H9 (cell line): ENCODE data around the gene TMEM119. TPM values are rescaled to one million over a fixed set of nuclear protein-coding genes. Genes with fewer than 3 reads are reported as not detected.
A peak's percentile ranks its signal among the peaks of the same experiment; 100 is the strongest.

Source experiments
- DNase-seq: peaks from one replicate; pipeline ENCODE4 v3.0.0-alpha.2; 2017
- H2AFZ ChIP-seq: one replicate; pipeline ENCODE4 v1.6.1; 2013; ENCODE audit warnings: mild to moderate bottlenecking, low read length, control low read depth, moderate library complexity
- H2AK5ac ChIP-seq: 2 replicates; pipeline ENCODE4 v1.6.1; 2013; ENCODE audit warnings: low read length, control low read depth, mixed read lengths; ENCODE audit not compliant: insufficient read length
- H2BK120ac ChIP-seq: one replicate; pipeline ENCODE4 v1.6.1; 2013; ENCODE audit warnings: low read depth, mild to moderate bottlenecking, low read length, control low read depth, inconsistent platforms; ENCODE audit not compliant: poor library complexity, severe bottlenecking
- H2BK12ac ChIP-seq: 2 replicates; pipeline ENCODE4 v1.6.1; 2013; ENCODE audit warnings: low read length, control low read depth, mixed read lengths, low read depth; ENCODE audit not compliant: insufficient read length
- H2BK15ac ChIP-seq: 2 replicates; pipeline ENCODE4 v1.6.1; 2013; ENCODE audit warnings: low read depth, low read length, control low read depth
- H2BK20ac ChIP-seq: one replicate; pipeline ENCODE4 v1.6.1; 2013; ENCODE audit warnings: low read depth, mild to moderate bottlenecking, low read length, control low read depth, inconsistent platforms; ENCODE audit not compliant: poor library complexity, severe bottlenecking
- H2BK5ac ChIP-seq: 2 replicates; pipeline ENCODE4 v1.6.1; 2013; ENCODE audit warnings: low read length, control low read depth, mixed read lengths; ENCODE audit not compliant: insufficient read length
- H3K14ac ChIP-seq: 2 replicates; pipeline ENCODE4 v1.6.1; 2013; ENCODE audit warnings: low read length, control low read depth; ENCODE audit not compliant: insufficient read depth
- H3K18ac ChIP-seq: 2 replicates; pipeline ENCODE4 v1.6.1; 2013; ENCODE audit warnings: low read depth, mild to moderate bottlenecking, mixed read lengths, low read length, control low read depth; ENCODE audit not compliant: insufficient read length
- H3K23ac ChIP-seq: 2 replicates; pipeline ENCODE4 v1.6.1; 2013; ENCODE audit warnings: low read length, control low read depth, mixed read lengths, low read depth; ENCODE audit not compliant: insufficient read length
- H3K23me2 ChIP-seq: 2 replicates; pipeline ENCODE4 v1.6.1; 2013; ENCODE audit warnings: low read depth, mild to moderate bottlenecking, mixed read lengths, low read length, control low read depth; ENCODE audit not compliant: insufficient read length, poor library complexity, severe bottlenecking
- H3K27ac ChIP-seq: 2 replicates; pipeline ENCODE4 v1.5.1; 2013; ENCODE audit warnings: low read length, control low read depth, mixed read lengths, low read depth; ENCODE audit not compliant: insufficient read length
- H3K27me3 ChIP-seq: 2 replicates; pipeline ENCODE4 v1.6.1; 2013; ENCODE audit warnings: low read length, control low read depth, inconsistent platforms; ENCODE audit not compliant: insufficient read depth
- H3K4ac ChIP-seq: 2 replicates; pipeline ENCODE4 v1.6.1; 2013; ENCODE audit warnings: low read depth, mild to moderate bottlenecking, control low read depth, inconsistent platforms, low read length, moderate library complexity
- H3K4me1 ChIP-seq: 2 replicates; pipeline ENCODE4 v1.6.1; 2013; ENCODE audit warnings: low read length, control low read depth, inconsistent platforms; ENCODE audit not compliant: insufficient read depth
- H3K4me2 ChIP-seq: 2 replicates; pipeline ENCODE4 v1.6.1; 2013; ENCODE audit warnings: low read length, control low read depth, mixed read lengths; ENCODE audit not compliant: insufficient read length, insufficient read depth
- H3K56ac ChIP-seq: 2 replicates; pipeline ENCODE4 v1.6.1; 2013; ENCODE audit warnings: low read depth, mild to moderate bottlenecking, mixed read lengths, low read length, control low read depth; ENCODE audit not compliant: insufficient read length
- H3K79me1 ChIP-seq: 2 replicates; pipeline ENCODE4 v1.6.1; 2013; ENCODE audit warnings: low read depth, mild to moderate bottlenecking, moderate library complexity, low read length, control low read depth, inconsistent platforms; ENCODE audit not compliant: insufficient read depth, poor library complexity, severe bottlenecking
- H3K79me2 ChIP-seq: 2 replicates; pipeline ENCODE4 v1.6.1; 2013; ENCODE audit warnings: low read length, control low read depth, inconsistent platforms; ENCODE audit not compliant: insufficient read depth
- H3K9ac ChIP-seq: 2 replicates; pipeline ENCODE4 v1.6.1; 2013; ENCODE audit warnings: low read length, control low read depth, mixed read lengths; ENCODE audit not compliant: insufficient read length; ENCODE audit errors: extremely low read depth
- H3K9me3 ChIP-seq: one replicate; pipeline ENCODE4 v1.6.1; 2013; ENCODE audit warnings: low read depth, low read length, inconsistent platforms; ENCODE audit not compliant: control insufficient read depth
- H3T11ph ChIP-seq: one replicate; pipeline ENCODE4 v1.6.1; 2013; ENCODE audit warnings: mild to moderate bottlenecking, low read length, control low read depth, inconsistent platforms
- H4K20me1 ChIP-seq: one replicate; pipeline ENCODE4 v1.6.1; 2013; ENCODE audit not compliant: control insufficient read depth, insufficient read length, insufficient read depth
- H4K5ac ChIP-seq: 2 replicates; pipeline ENCODE4 v1.6.1; 2013; ENCODE audit warnings: low read depth, mild to moderate bottlenecking, mixed read lengths, low read length, control low read depth; ENCODE audit not compliant: insufficient read length
- H4K8ac ChIP-seq: replicated peaks from 2 replicates; pipeline ENCODE4 v1.6.1; 2013; ENCODE audit warnings: low read length, control low read depth, mixed read lengths, low read depth; ENCODE audit not compliant: insufficient read length
- H4K91ac ChIP-seq: 2 replicates; pipeline ENCODE4 v1.6.1; 2013; ENCODE audit warnings: low read depth, mild to moderate bottlenecking, moderate library complexity, mixed read lengths, low read length, control low read depth; ENCODE audit not compliant: insufficient read length
- H3K27ac Mint-ChIP-seq, 3 experiments: 2 replicates in 2 of 3; 3 replicates in 1 of 3; pipeline ENCODE4 v1.8.0; 2020 to 2021; ENCODE audit warnings: mixed read lengths in 3 of 3, mild to moderate bottlenecking in 1 of 3, moderate library complexity in 1 of 3
- H3K27me3 Mint-ChIP-seq: 2 replicates; pipeline ENCODE4 v1.8.0; 2021; ENCODE audit warnings: low read depth, mild to moderate bottlenecking, moderate library complexity, mixed read lengths
- H3K36me3 Mint-ChIP-seq, 3 experiments: 2 replicates in 2 of 3; 3 replicates in 1 of 3; pipeline ENCODE4 v1.8.0; 2020 to 2021; ENCODE audit warnings: low read depth in 3 of 3, mixed read lengths in 3 of 3; ENCODE audit not compliant: insufficient read depth in 1 of 3
- H3K4me1 Mint-ChIP-seq, 2 experiments: 2 replicates each; pipeline ENCODE4 v1.8.0; 2020; ENCODE audit warnings: mixed read lengths in 2 of 2
- H3K4me3 Mint-ChIP-seq, 2 experiments: 2 replicates in 1 of 2; 3 replicates in 1 of 2; pipeline ENCODE4 v1.8.0; 2020 to 2021; ENCODE audit warnings: mild to moderate bottlenecking in 2 of 2, mixed read lengths in 2 of 2, moderate library complexity in 1 of 2
- H3K9me3 Mint-ChIP-seq, 2 experiments: 2 replicates in 1 of 2; 3 replicates in 1 of 2; pipeline ENCODE4 v1.8.0; 2020; ENCODE audit warnings: mild to moderate bottlenecking in 2 of 2, mixed read lengths in 2 of 2, moderate library complexity in 1 of 2
- CTCF ChIP-seq: fragments of 200-600 bp; sonication (generic); conservative IDR thresholded peaks from 3 replicates; pipeline ENCODE4 v1.8.0; 2021; ENCODE audit warnings: antibody characterized with exemption, mild to moderate bottlenecking
- WGBS: extraction: QIAGEN DNeasy Blood & Tissue Kit; methylation state at CpG from one replicate; pipeline ENCODE4 v1.1.7; 2013; ENCODE audit warnings: missing lambda C conversion rate, low lambda C conversion rate, mixed read lengths; ENCODE audit not compliant: insufficient read length; ENCODE audit errors: extremely low coverage; 5-methylcytosine and 5-hydroxymethylcytosine counted together
- total RNA-seq: library from RNA; stranded (reverse); gene quantifications from 2 replicates; pipeline ENCODE4 v1.2.1, GENCODE V29; 2021

TMEM119 gene
- total RNA-seq, 1 experiment from 2014 or later: not detected

- Histone ChIP-seq H2BK120ac (no peak overlapping the region), H3K79me2 (no peaks in the 10 kb centered on the region), H2BK12ac (no peak overlapping the region), H2AK5ac (no peak overlapping the region), H3K23me2 (no peaks in the 10 kb centered on the region), H4K20me1 (no peaks in the 10 kb centered on the region), H3K9me3 (no peaks in the 10 kb centered on the region), H2BK20ac (no peak overlapping the region), H3K23ac (no peak overlapping the region), H3K27me3 (no peaks in the 10 kb centered on the region), H2BK5ac (no peak overlapping the region), H2BK15ac (no peak overlapping the region), H3K27ac (no peak overlapping the region), H4K5ac (no peak overlapping the region), H4K91ac (no peak overlapping the region), H3K9ac (no peak overlapping the region), H2AFZ (no peak overlapping the region), H3K4me2 (no peak overlapping the region), H3K14ac (no peak overlapping the region), H3K79me1 (no peaks in the 10 kb centered on the region), H3T11ph (no peak overlapping the region), H3K18ac (no peak overlapping the region), H4K8ac (no peak overlapping the region), H3K4me1 (peaks cover 3% of the 10 kb centered on the region; the same call in 1 of the 2 replicates), H3K4ac (no peak overlapping the region), H3K56ac (no peak overlapping the region)
- H3K36me3 Mint-ChIP-seq: peaks cover 0 to 2% (median 0%) of the 10 kb centered on the region in 3 experiments; a peak in 2 of 7 replicates
- H3K27me3 Mint-ChIP-seq: no peaks in the 10 kb centered on the region
- H3K4me1 Mint-ChIP-seq: peaks cover 24 to 31% of the 10 kb centered on the region in 2 experiments
- H3K9me3 Mint-ChIP-seq: no peaks in the 10 kb centered on the region; a peak in 2 of 5 replicates
- no CpG with 5 or more reads among the region's 8 CpGs for WGBS
- no peak overlapping the region for H3K4me3 Mint-ChIP-seq
- peak overlapping the region in 1 of 3 experiments; percentile 60; a peak in 1 of 7 replicates for H3K27ac Mint-ChIP-seq
- TF ChIP-seq CTCF: no peak
- no peak for DNase-seq
Measured at GRCh38 chr12:108627134-108627920, 29.4 kb upstream of the TMEM119 start.
